ENCODE results near the gene CERS1.

GRCh38 chr19:18898607-18899408, 2.9 kb upstream of the CERS1 start:
- TF ChIP-seq CTCF (IDR thresholded peaks at IDR 0.05) (no peak), POLR2A (IDR thresholded peaks at IDR 0.05) (no peak)

All from testis (tissue), 2 donors.